Fibroblast of pulmonary artery (primary cell): ENCODE measurements around the gene ATRAID.

Experiments
- DNase-seq: peaks from one replicate; pipeline ENCODE4 v3.0.0-alpha.2; 2010; ENCODE audit warnings: low read depth
- H3K4me3 ChIP-seq: replicated peaks from 2 replicates; pipeline ENCODE4 v1.5.1; 2011; ENCODE audit warnings: low read depth, mild to moderate bottlenecking, control low read depth, low read length, moderate library complexity
- TF ChIP-seq, protein P1 (sequence below): IDR thresholded peaks from 2 replicates; pipeline ENCODE4 v1.5.1; 2011; ENCODE audit warnings: mild to moderate bottlenecking, control low read depth, low read length, inconsistent platforms; ENCODE audit errors: missing control alignments

ATRAID gene

DNA sequence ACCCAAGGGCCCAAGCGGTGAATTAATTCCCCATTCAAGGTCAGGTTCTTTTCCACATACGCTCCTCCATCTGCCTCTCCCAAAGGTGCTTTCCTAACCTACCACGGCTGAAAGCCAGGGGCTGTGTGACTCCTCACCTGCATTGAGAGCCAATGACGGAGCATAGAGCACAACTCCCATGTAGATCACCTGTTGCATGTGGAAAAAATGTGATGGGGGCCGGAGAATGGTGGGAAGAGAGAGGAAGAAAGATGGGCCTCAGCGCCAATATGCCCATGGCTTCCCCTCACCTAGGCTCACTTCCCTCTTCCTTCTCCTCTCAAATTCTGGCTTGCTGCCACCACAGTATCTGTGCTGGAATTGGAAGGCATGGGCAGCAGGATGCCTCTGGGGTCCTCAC, 5.5 kb upstream of the ATRAID start:
- no peak for DNase-seq
- H3K4me3 ChIP-seq = no peak overlapping the region
- TF ChIP-seq, protein P1, sequence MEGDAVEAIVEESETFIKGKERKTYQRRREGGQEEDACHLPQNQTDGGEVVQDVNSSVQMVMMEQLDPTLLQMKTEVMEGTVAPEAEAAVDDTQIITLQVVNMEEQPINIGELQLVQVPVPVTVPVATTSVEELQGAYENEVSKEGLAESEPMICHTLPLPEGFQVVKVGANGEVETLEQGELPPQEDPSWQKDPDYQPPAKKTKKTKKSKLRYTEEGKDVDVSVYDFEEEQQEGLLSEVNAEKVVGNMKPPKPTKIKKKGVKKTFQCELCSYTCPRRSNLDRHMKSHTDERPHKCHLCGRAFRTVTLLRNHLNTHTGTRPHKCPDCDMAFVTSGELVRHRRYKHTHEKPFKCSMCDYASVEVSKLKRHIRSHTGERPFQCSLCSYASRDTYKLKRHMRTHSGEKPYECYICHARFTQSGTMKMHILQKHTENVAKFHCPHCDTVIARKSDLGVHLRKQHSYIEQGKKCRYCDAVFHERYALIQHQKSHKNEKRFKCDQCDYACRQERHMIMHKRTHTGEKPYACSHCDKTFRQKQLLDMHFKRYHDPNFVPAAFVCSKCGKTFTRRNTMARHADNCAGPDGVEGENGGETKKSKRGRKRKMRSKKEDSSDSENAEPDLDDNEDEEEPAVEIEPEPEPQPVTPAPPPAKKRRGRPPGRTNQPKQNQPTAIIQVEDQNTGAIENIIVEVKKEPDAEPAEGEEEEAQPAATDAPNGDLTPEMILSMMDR = no peak

DNA sequence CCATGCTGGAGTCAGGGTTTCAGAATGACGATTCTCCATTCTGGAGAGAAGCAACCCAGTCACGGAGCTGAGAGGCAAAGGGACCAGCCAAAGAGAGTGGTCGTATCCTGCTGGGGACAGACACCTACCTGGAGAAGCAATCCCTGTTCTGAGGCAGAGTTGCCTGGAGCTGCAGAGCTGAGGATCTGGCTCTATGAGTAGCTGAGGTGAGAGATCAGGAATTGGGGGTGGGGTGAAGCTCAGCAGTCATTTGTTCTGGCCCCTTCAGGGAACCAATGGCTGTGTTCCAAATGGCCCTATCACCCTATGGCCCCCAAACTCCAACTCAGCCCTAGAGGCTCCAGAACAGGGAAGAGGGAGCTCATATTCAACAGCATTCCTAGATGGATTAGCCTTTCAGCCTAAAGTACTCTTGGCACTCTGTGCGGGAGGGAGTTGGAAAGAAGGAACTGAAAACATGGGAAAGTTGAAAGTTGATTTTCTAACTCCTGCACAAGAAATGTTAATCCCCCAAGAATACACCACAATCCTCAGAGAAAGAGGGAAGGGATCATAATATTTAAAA, 3.3 kb upstream of the ATRAID start:
- no peak overlapping the region for H3K4me3 ChIP-seq
- no peak for DNase-seq
- TF ChIP-seq, protein P1 = no peak

- H3K4me3 ChIP-seq = no peak overlapping the region
- TF ChIP-seq, protein P1 = no peak
- DNase-seq = peak; percentile 5
Measured at GRCh38 chr2:27209621-27210401, 2.0 kb upstream of the ATRAID start.

DNA sequence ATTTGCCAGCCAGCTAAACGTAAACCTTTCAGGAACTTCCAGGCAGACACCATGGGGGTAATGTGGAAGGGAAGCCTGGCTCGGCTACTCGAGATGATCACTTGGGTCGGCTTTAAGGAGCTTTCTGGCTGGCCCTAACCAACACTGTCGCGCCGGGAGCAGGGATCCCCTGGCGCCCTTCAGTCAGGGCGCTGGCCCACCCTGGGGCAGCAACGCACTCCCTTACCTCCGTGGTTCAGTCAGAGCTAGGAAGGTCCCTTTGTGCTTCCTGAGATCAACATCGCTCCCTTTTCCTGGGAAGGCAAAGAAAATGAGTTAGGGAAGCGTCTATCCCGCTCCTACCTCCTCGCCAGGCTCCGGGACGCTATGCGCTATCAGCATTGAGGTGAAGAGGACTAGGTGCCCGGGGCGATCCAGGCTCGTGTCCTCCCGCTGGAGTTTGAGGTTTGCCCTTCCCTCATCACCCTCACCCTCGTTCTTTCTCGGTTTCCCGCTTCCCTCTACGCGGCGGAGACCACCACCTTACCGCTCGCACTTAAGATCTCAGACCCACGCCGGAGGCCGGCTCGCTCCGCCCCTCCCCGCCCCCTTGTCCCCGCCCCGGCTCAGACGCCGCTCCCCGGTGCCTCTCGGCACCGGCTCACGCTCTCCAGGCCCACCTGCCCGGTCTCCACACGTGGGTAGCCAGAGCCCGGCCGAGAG, 449 bp upstream of the ATRAID start:
- no peak for DNase-seq
- TF ChIP-seq, protein P1 = no peak
- peak overlapping the region; percentile 86 for H3K4me3 ChIP-seq

GRCh38 chr2:27212626-27213471, 1.0 kb downstream of the ATRAID start:
- DNase-seq = peak; percentile 74
- TF ChIP-seq, protein P1 = no peak

GRCh38 chr2:27214941-27215340, 3.1 kb downstream of the ATRAID start:
- H3K4me3 ChIP-seq = no peak overlapping the region
- TF ChIP-seq, protein P1 = no peak
- no peak for DNase-seq

More at GRCh38 chr2:27212626-27213471, 1.0 kb downstream of the ATRAID start:
- peak overlapping the region; percentile 86 for H3K4me3 ChIP-seq
